ENCODE measurements around the gene ATP2C2.

ATP2C2 gene

GRCh38 chr16:84451781-84452180, 83.4 kb downstream of the ATP2C2 start:
- TF ChIP-seq, protein P1, sequence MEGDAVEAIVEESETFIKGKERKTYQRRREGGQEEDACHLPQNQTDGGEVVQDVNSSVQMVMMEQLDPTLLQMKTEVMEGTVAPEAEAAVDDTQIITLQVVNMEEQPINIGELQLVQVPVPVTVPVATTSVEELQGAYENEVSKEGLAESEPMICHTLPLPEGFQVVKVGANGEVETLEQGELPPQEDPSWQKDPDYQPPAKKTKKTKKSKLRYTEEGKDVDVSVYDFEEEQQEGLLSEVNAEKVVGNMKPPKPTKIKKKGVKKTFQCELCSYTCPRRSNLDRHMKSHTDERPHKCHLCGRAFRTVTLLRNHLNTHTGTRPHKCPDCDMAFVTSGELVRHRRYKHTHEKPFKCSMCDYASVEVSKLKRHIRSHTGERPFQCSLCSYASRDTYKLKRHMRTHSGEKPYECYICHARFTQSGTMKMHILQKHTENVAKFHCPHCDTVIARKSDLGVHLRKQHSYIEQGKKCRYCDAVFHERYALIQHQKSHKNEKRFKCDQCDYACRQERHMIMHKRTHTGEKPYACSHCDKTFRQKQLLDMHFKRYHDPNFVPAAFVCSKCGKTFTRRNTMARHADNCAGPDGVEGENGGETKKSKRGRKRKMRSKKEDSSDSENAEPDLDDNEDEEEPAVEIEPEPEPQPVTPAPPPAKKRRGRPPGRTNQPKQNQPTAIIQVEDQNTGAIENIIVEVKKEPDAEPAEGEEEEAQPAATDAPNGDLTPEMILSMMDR (conservative IDR thresholded peaks at IDR 0.05; ENCODE audit: low read depth, low read length), result no peak
- Histone ChIP-seq H2AFZ (ENCODE audit: low read depth) (no peak overlapping the region), H3K27me3 (ENCODE audit: insufficient read depth, low read depth) (0 out of 2 replicates have a peak, but pooled peaks cover 3% of the 10 kb centered on the region), H3K27ac (no peak overlapping the region), H3K79me2 (ENCODE audit: insufficient read depth, low read depth) (no peaks in the 10 kb centered on the region), H4K20me1 (ENCODE audit: insufficient read depth) (no peaks in the 10 kb centered on the region), H3K4me3 (IDR thresholded peaks at IDR 0.05; ENCODE audit: insufficient read depth, low read depth, low read length) (no peak overlapping the region), H3K4me2 (no peak overlapping the region), H3K36me3 (ENCODE audit: insufficient read depth) (no peaks in the 10 kb centered on the region), H3K9ac (no peak overlapping the region), H3K4me1 (ENCODE audit: low read depth, poor library complexity, severe bottlenecking) (no peaks in the 10 kb centered on the region)

- Histone ChIP-seq H3K4me3 (IDR thresholded peaks at IDR 0.05; ENCODE audit: insufficient read depth, low read depth, low read length) (no peak overlapping the region), H3K4me1 (ENCODE audit: low read depth, poor library complexity, severe bottlenecking) (no peaks in the 10 kb centered on the region), H3K9ac (no peak overlapping the region), H3K4me2 (no peak overlapping the region), H3K27ac (no peak overlapping the region), H3K27me3 (ENCODE audit: insufficient read depth, low read depth) (no peaks in the 10 kb centered on the region), H3K79me2 (ENCODE audit: insufficient read depth, low read depth) (no peaks in the 10 kb centered on the region), H2AFZ (ENCODE audit: low read depth) (no peak overlapping the region), H3K36me3 (ENCODE audit: insufficient read depth) (no peaks in the 10 kb centered on the region), H4K20me1 (ENCODE audit: insufficient read depth) (no peaks in the 10 kb centered on the region)
- TF ChIP-seq, protein P1 (conservative IDR thresholded peaks at IDR 0.05; ENCODE audit: low read depth, low read length), result no peak
Observed at GRCh38 chr16:84453061-84453752, 84.9 kb downstream of the ATP2C2 start.

- Histone ChIP-seq H2AFZ (ENCODE audit: low read depth) (no peak overlapping the region), H3K27ac (no peak overlapping the region), H3K9ac (no peak overlapping the region), H3K4me1 (ENCODE audit: low read depth, poor library complexity, severe bottlenecking) (no peaks in the 10 kb centered on the region), H3K27me3 (ENCODE audit: insufficient read depth, low read depth) (no peaks in the 10 kb centered on the region), H3K4me3 (IDR thresholded peaks at IDR 0.05; ENCODE audit: insufficient read depth, low read depth, low read length) (no peak overlapping the region), H3K79me2 (ENCODE audit: insufficient read depth, low read depth) (no peaks in the 10 kb centered on the region), H4K20me1 (ENCODE audit: insufficient read depth) (no peaks in the 10 kb centered on the region), H3K4me2 (no peak overlapping the region), H3K36me3 (ENCODE audit: insufficient read depth) (no peaks in the 10 kb centered on the region)
- TF ChIP-seq, protein P1 (conservative IDR thresholded peaks at IDR 0.05; ENCODE audit: low read depth, low read length), result no peak
Observed at GRCh38 chr16:84454611-84455010, 86.3 kb downstream of the ATP2C2 start.

DNA sequence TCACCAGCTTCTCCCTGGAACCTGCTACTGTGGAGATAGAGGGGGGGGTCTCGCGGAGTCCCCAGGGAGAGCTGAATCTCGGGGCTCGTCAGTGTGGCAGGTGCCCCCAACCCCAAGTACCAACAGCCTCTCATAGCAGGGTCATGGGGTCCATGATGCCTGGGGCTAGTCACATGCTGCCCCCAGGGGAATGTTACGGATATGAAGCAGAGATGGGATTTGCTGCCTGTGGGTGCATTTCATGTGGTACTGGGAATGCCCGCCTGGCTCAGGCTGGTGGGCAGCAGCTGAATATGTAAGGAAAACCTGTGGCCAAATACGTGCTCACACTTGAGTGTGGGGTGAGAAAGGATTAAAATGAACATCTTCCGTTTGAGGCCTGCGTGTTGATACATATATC, 86.7 kb downstream of the ATP2C2 start:
- Histone ChIP-seq H3K4me2 (no peak overlapping the region), H3K4me1 (ENCODE audit: low read depth, poor library complexity, severe bottlenecking) (no peaks in the 10 kb centered on the region), H3K4me3 (IDR thresholded peaks at IDR 0.05; ENCODE audit: insufficient read depth, low read depth, low read length) (no peak overlapping the region), H3K36me3 (ENCODE audit: insufficient read depth) (no peaks in the 10 kb centered on the region), H4K20me1 (ENCODE audit: insufficient read depth) (no peaks in the 10 kb centered on the region), H3K27ac (no peak overlapping the region), H3K79me2 (ENCODE audit: insufficient read depth, low read depth) (no peaks in the 10 kb centered on the region), H2AFZ (ENCODE audit: low read depth) (no peak overlapping the region), H3K27me3 (ENCODE audit: insufficient read depth, low read depth) (no peaks in the 10 kb centered on the region), H3K9ac (no peak overlapping the region)
- TF ChIP-seq, protein P1 (conservative IDR thresholded peaks at IDR 0.05; ENCODE audit: low read depth, low read length), result no peak

Measured in KMS-11 (cell line).